SU-DHL-6 (cell line): ENCODE data around the gene ZRANB2.

Experiments
- H2AFZ ChIP-seq: fragments of 200-600 bp; sonication (generic); 2 replicates; pipeline ENCODE4 v1.6.1; 2014; ENCODE audit warnings: low read depth, mild to moderate bottlenecking, moderate library complexity, mixed read lengths, antibody characterized with exemption, low read length; ENCODE audit not compliant: severe bottlenecking
- H3F3A ChIP-seq: fragments of 200-600 bp; shearing (Covaris generic); 2 replicates; pipeline ENCODE4 v1.6.0; 2016; ENCODE audit warnings: antibody characterized with exemption, mild to moderate bottlenecking; ENCODE audit not compliant: insufficient read depth
- H3K27ac ChIP-seq: fragments of 200-600 bp; sonication (generic); 2 replicates; pipeline ENCODE4 v1.5.1; 2016; ENCODE audit warnings: low read depth, mild to moderate bottlenecking, low read length, moderate library complexity, mixed read lengths
- H3K27me3 ChIP-seq: fragments of 200-600 bp; sonication (generic), shearing (Covaris generic); 2 replicates; pipeline ENCODE4 v1.6.0; 2014; ENCODE audit warnings: mild to moderate bottlenecking, low read length
- H3K36me3 ChIP-seq: fragments of 200-600 bp; sonication (generic); 2 replicates; pipeline ENCODE4 v1.6.1; 2014; ENCODE audit warnings: mild to moderate bottlenecking, low read length, mixed read lengths
- H3K4me2 ChIP-seq: fragments of 300-600, 200-600 bp; shearing (Covaris generic), sonication (generic); 2 replicates; pipeline ENCODE4 v1.6.0; 2014; ENCODE audit warnings: low read length, low read depth, mild to moderate bottlenecking; ENCODE audit not compliant: poor library complexity, severe bottlenecking
- H3K4me3 ChIP-seq: fragments of 200-600 bp; sonication (generic); 2 replicates; pipeline ENCODE4 v1.5.1; 2014; ENCODE audit warnings: antibody characterized with exemption, low read length, mild to moderate bottlenecking, mixed read lengths; ENCODE audit not compliant: insufficient read depth, poor library complexity, severe bottlenecking
- H3K79me2 ChIP-seq: fragments of 200-600 bp; sonication (generic); 2 replicates; pipeline ENCODE4 v1.6.1; 2014; ENCODE audit warnings: mild to moderate bottlenecking, low read length, moderate library complexity; ENCODE audit not compliant: insufficient read depth
- H3K9ac ChIP-seq: fragments of 200-600 bp; sonication (generic); 2 replicates; pipeline ENCODE4 v1.7.0; 2014; ENCODE audit warnings: mild to moderate bottlenecking, low read length
- H3K9me2 ChIP-seq: fragments of 200-600 bp; sonication (generic); replicated peaks from 2 replicates; pipeline ENCODE4 v1.6.1; 2014; ENCODE audit warnings: low read length; ENCODE audit not compliant: insufficient read depth
- H3K9me3 ChIP-seq: fragments of 200-600 bp; sonication (generic); 2 replicates; pipeline ENCODE4 v1.6.1; 2014; ENCODE audit warnings: low read length, mixed read lengths; ENCODE audit not compliant: insufficient read depth
- H4K20me1 ChIP-seq: fragments of 200-600 bp; sonication (generic); 2 replicates; pipeline ENCODE4 v1.6.1; 2014; ENCODE audit warnings: low read depth, mild to moderate bottlenecking, antibody characterized with exemption, low read length, moderate library complexity, mixed read lengths
- EZH2phosphoT487 ChIP-seq: fragments of 200-600 bp; sonication (generic), shearing (Covaris generic); conservative IDR thresholded peaks from 2 replicates; pipeline ENCODE4 v1.6.1; 2018; ENCODE audit warnings: mild to moderate bottlenecking, antibody characterized with exemption, low read length, moderate library complexity, mixed read lengths
- TF ChIP-seq, protein P1 (sequence below): fragments of 200-600 bp; sonication (generic); IDR thresholded peaks from one replicate; pipeline ENCODE4 v1.5.1; 2017; ENCODE audit warnings: antibody characterized with exemption, mild to moderate bottlenecking, low read length, moderate library complexity; ENCODE audit not compliant: insufficient read depth, poor library complexity, severe bottlenecking

ZRANB2 gene

DNA sequence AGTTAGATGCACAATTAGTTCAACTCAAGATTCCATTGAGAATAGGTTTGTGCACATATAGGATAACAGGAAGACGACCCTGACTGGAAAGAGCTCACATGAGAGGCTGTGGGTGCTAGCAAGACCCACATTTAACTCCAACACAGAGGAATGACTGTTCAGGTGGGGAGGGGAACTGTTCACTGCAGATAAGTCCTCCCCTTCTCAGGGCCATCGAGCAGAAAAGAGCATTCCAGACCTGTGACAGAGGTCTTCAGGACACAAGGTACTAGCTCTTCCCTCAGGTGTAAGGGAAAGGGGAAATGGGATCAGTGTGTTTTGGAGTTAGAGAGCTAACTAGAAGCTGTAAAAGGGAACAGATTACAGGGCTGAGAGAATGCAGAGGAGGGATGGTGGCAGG, 41.9 kb downstream of the ZRANB2 start:
- H3K79me2 ChIP-seq: no peaks in the 10 kb centered on the region
- no peaks in the 10 kb centered on the region for H4K20me1 ChIP-seq
- H3F3A ChIP-seq: no peaks in the 10 kb centered on the region
- no peaks in the 10 kb centered on the region for H3K9me2 ChIP-seq
- no peak overlapping the region for H3K9ac ChIP-seq
- TF ChIP-seq EZH2phosphoT487: no peak
- TF ChIP-seq, protein P1, sequence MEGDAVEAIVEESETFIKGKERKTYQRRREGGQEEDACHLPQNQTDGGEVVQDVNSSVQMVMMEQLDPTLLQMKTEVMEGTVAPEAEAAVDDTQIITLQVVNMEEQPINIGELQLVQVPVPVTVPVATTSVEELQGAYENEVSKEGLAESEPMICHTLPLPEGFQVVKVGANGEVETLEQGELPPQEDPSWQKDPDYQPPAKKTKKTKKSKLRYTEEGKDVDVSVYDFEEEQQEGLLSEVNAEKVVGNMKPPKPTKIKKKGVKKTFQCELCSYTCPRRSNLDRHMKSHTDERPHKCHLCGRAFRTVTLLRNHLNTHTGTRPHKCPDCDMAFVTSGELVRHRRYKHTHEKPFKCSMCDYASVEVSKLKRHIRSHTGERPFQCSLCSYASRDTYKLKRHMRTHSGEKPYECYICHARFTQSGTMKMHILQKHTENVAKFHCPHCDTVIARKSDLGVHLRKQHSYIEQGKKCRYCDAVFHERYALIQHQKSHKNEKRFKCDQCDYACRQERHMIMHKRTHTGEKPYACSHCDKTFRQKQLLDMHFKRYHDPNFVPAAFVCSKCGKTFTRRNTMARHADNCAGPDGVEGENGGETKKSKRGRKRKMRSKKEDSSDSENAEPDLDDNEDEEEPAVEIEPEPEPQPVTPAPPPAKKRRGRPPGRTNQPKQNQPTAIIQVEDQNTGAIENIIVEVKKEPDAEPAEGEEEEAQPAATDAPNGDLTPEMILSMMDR: no peak
- H3K4me3 ChIP-seq: no peak overlapping the region
- no peak overlapping the region for H3K27ac ChIP-seq
- no peak overlapping the region for H3K4me2 ChIP-seq
- H3K9me3 ChIP-seq: no peaks in the 10 kb centered on the region
- no peak overlapping the region for H2AFZ ChIP-seq
- H3K36me3 ChIP-seq: no peaks in the 10 kb centered on the region
- H3K27me3 ChIP-seq: no peaks in the 10 kb centered on the region

DNA sequence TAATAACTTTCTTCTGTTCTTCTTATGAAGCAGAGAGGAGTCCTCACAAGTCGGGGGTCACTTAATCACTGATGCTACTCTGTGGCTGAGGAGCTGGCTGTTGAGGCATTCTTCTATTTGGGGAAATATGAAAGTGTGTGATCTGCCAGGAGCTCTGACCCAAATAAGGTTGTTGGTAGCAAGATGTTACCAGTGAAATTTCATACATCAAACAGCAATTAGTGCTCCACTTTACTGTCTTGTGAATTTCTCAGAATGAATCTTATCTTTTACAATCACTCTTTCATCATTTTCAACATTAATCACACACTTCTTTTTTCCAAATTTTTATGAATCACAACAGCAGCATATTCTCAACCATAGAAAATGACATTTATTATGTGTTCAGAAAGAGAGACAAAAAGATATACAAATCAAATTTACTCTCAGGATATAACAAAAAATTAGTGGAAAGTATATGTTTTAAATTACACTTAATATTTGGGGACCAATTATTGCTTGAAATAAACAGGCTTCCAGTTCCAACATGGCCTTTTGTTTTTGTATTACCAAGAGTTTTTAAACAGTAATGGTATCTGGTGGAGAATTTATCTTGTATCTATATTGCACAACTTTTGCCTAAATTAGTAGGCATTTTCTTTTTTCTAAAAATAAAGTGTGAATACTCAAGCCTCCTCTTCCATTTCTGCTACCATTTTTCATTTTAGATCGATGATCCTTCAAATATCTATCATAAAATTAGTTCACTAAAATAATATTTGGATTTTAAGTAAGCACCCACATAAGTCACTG, 42.8 kb downstream of the ZRANB2 start:
- Histone ChIP-seq H3K9me2 (no peaks in the 10 kb centered on the region), H3K27ac (no peak overlapping the region), H3K4me3 (no peak overlapping the region), H3K9ac (no peak overlapping the region), H4K20me1 (no peaks in the 10 kb centered on the region), H2AFZ (no peak overlapping the region), H3K27me3 (no peaks in the 10 kb centered on the region), H3K36me3 (no peaks in the 10 kb centered on the region), H3K4me2 (no peak overlapping the region), H3K9me3 (no peaks in the 10 kb centered on the region), H3K79me2 (no peaks in the 10 kb centered on the region), H3F3A (no peaks in the 10 kb centered on the region)
- TF ChIP-seq, protein P1: no peak
- TF ChIP-seq EZH2phosphoT487: no peak

DNA sequence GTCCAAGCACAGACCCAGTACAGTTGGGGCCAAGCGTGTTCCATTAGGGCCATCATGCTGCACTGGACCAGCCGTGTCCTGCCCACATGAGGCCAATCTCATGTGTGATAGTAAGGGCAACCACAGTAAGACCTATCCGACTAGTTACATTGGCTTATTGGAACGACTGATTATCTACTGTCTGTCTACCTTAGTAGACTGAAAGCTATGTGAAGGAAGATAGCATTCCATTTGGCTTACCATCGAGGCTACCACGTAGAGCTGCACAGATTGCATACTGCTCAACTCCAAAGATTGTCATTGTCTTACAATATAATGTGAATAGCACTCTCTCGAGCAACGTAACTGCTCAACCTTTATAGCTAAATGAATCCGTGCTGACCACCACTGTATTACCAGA, 43.8 kb downstream of the ZRANB2 start:
- Histone ChIP-seq H3K9ac (no peak overlapping the region), H3K4me3 (no peak overlapping the region), H3F3A (no peaks in the 10 kb centered on the region), H3K27ac (no peak overlapping the region), H3K4me2 (no peak overlapping the region), H2AFZ (no peak overlapping the region), H3K27me3 (no peaks in the 10 kb centered on the region), H3K9me2 (no peaks in the 10 kb centered on the region), H3K36me3 (no peaks in the 10 kb centered on the region), H3K9me3 (no peaks in the 10 kb centered on the region), H3K79me2 (no peaks in the 10 kb centered on the region), H4K20me1 (no peaks in the 10 kb centered on the region)
- TF ChIP-seq, protein P1: no peak
- no peak for TF ChIP-seq EZH2phosphoT487
